Activated T-helper 1 cell treated with anti-CD3 and anti-CD28 coated beads, Interleukin-12 subunit alpha, Interleukin-12 subunit beta, Interleukin-2, Interleukin-4 antibody, amounts not matched to agents 30 ng/mL and 10 ng/mL and 1 ng/mL, durations not matched to agents 14 hours and 24 hours and 36 hours (primary cell): Measurements from ENCODE around the gene NADSYN1. TPM values are rescaled to one million over a fixed set of nuclear protein-coding genes. Genes with fewer than 3 reads are reported as not detected.

Experiments used
- DNase-seq: peaks from one replicate; pipeline ENCODE4 v3.0.0; 2021; ENCODE audit warnings: low spot score
- H3K27ac Mint-ChIP-seq: one replicate; pipeline ENCODE4 v1.8.0; 2021; ENCODE audit warnings: mild to moderate bottlenecking, mixed read lengths
- H3K27me3 Mint-ChIP-seq: one replicate; pipeline ENCODE4 v1.8.0; 2022; ENCODE audit warnings: mild to moderate bottlenecking, moderate library complexity, mixed read lengths; ENCODE audit not compliant: insufficient read depth
- H3K36me3 Mint-ChIP-seq: one replicate; pipeline ENCODE4 v1.8.0; 2021; ENCODE audit warnings: low read depth, mixed read lengths
- H3K4me1 Mint-ChIP-seq: one replicate; pipeline ENCODE4 v1.8.0; 2021; ENCODE audit warnings: low read depth, mixed read lengths
- H3K4me3 Mint-ChIP-seq: one replicate; pipeline ENCODE4 v1.8.0; 2021; ENCODE audit warnings: mild to moderate bottlenecking, moderate library complexity, mixed read lengths
- H3K9me3 Mint-ChIP-seq: one replicate; pipeline ENCODE4 v1.8.0; 2021; ENCODE audit warnings: mixed read lengths
- intact Hi-C: fragments of 100-400 bp; cut with micrococcal nuclease; formaldehyde crosslinking; loops from one replicate; pipeline ENCODE4 v1.15.1; 2024
- total RNA-seq: library from RNA; stranded (reverse); gene quantifications from 2 replicates; pipeline ENCODE4 v1.2.3, GENCODE V29; 2022

The NADSYN1 gene
- total RNA-seq, 1 donor from 2014 or later = 96.3 TPM

GRCh38 chr11:71458146-71459070, 5.4 kb downstream of the NADSYN1 start:
- intact Hi-C loops = loop anchor here (10.0 kb wide), 1 partner anchor 1686 kb away; the partner anchor contains the start of gene FCHSD2

GRCh38 chr11:71459076-71459766, 6.2 kb downstream of the NADSYN1 start:
- no peak overlapping the region for H3K4me3 Mint-ChIP-seq
- intact Hi-C loops = loop anchor here (10.0 kb wide), 1 partner anchor 1686 kb away; the partner anchor contains the start of gene FCHSD2
- no peaks in the 10 kb centered on the region for H3K9me3 Mint-ChIP-seq
- H3K27ac Mint-ChIP-seq = no peak overlapping the region
- peaks cover 23% of the 10 kb centered on the region for H3K4me1 Mint-ChIP-seq
- H3K36me3 Mint-ChIP-seq = peaks cover 48% of the 10 kb centered on the region
- DNase-seq = no peak
- no peaks in the 10 kb centered on the region for H3K27me3 Mint-ChIP-seq

More at GRCh38 chr11:71458146-71459070, 5.4 kb downstream of the NADSYN1 start:
- Mint-ChIP-seq H3K36me3 (peaks cover 46% of the 10 kb centered on the region), H3K27ac (no peak overlapping the region), H3K27me3 (no peaks in the 10 kb centered on the region), H3K9me3 (no peaks in the 10 kb centered on the region), H3K4me1 (peaks cover 31% of the 10 kb centered on the region), H3K4me3 (no peak overlapping the region)
- DNase-seq = no peak

DNA sequence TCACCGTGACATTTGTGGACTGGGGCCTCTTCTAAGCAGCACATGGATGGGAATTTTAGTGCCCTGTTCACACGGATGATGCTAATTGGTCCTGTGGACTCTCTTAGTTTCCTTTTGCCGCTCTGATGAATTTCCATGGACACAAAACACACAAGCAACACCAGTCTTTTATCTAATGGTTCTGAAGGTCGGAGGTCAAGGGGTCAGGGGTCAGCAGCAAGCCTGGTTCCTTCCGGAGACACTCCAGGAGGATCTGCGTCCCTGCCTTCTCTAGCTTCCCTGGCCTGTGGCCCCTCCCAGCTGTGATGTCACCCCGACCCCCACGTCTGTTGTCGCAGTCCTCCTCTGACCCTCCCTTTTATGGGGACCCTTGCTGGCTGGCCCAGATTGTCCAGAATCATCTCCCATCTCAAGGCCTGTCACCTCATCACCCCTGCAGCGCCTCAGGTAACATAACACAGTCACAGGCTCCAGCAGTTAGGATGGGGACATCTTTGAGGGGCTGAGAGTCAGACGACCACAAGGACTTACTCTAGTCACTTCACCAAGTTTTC, 6.8 kb downstream of the NADSYN1 start:
- Mint-ChIP-seq H3K4me1 (peaks cover 16% of the 10 kb centered on the region), H3K27ac (no peak overlapping the region), H3K36me3 (peaks cover 47% of the 10 kb centered on the region), H3K27me3 (no peaks in the 10 kb centered on the region), H3K9me3 (no peaks in the 10 kb centered on the region), H3K4me3 (no peak overlapping the region)
- intact Hi-C loops = loop anchor here (10.0 kb wide), 1 partner anchor 1685 kb away; the partner anchor contains the start of gene FCHSD2
- no peak for DNase-seq

GRCh38 chr11:71461696-71462095, 8.7 kb downstream of the NADSYN1 start:
- DNase-seq = no peak
- H3K4me3 Mint-ChIP-seq = no peak overlapping the region
- no peaks in the 10 kb centered on the region for H3K27me3 Mint-ChIP-seq
- H3K4me1 Mint-ChIP-seq = peaks cover 6% of the 10 kb centered on the region
- peaks cover 46% of the 10 kb centered on the region for H3K36me3 Mint-ChIP-seq
- H3K27ac Mint-ChIP-seq = peak overlapping the region; percentile 47
- intact Hi-C loops = no loop called here
- H3K9me3 Mint-ChIP-seq = no peaks in the 10 kb centered on the region

- H3K36me3 Mint-ChIP-seq = peaks cover 47% of the 10 kb centered on the region
- no peaks in the 10 kb centered on the region for H3K27me3 Mint-ChIP-seq
- H3K9me3 Mint-ChIP-seq = no peaks in the 10 kb centered on the region
- DNase-seq = no peak
- intact Hi-C loops = no loop called here
- H3K4me1 Mint-ChIP-seq = peaks cover 3% of the 10 kb centered on the region
- no peak overlapping the region for H3K4me3 Mint-ChIP-seq
- H3K27ac Mint-ChIP-seq = no peak overlapping the region
Measured at GRCh38 chr11:71462726-71463125, 9.7 kb downstream of the NADSYN1 start.

- H3K4me1 Mint-ChIP-seq = no peaks in the 10 kb centered on the region
- no peaks in the 10 kb centered on the region for H3K9me3 Mint-ChIP-seq
- intact Hi-C loops = no loop called here
- no peaks in the 10 kb centered on the region for H3K27me3 Mint-ChIP-seq
- peaks cover 46% of the 10 kb centered on the region for H3K36me3 Mint-ChIP-seq
- H3K4me3 Mint-ChIP-seq = no peak overlapping the region
- DNase-seq = no peak
- H3K27ac Mint-ChIP-seq = no peak overlapping the region
Measured at GRCh38 chr11:71463331-71464211, 10.6 kb downstream of the NADSYN1 start.

- Mint-ChIP-seq H3K4me1 (no peaks in the 10 kb centered on the region), H3K27ac (peak overlapping the region; percentile 22), H3K9me3 (no peaks in the 10 kb centered on the region), H3K4me3 (no peak overlapping the region), H3K36me3 (peaks cover 41% of the 10 kb centered on the region), H3K27me3 (no peaks in the 10 kb centered on the region)
- intact Hi-C loops = loop anchor here (1.0 kb wide), 1 partner anchor 27 kb away; no protein-coding TSS in a partner anchor
- no peak for DNase-seq
Measured at GRCh38 chr11:71465054-71465453, 12.1 kb downstream of the NADSYN1 start.

DNA sequence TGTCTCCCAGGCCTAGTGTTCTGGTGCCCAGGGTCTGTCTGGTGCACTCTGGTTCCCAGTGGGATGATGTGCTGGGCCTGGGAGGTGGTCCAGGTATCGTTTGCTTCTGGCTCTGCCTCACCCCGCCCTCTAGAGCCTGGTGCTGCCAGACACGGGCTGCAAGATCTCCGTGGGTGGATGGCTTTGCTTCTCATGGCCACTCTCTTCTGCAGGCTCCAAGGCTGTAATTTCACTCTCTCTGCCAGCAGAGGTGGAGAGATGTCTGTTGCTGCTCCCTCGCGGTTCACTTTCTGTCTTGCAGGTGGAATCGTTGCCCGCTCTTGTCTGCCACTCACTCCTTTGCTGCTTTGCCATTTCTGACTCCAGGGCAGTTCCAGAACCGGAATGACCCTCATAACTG, 13.4 kb downstream of the NADSYN1 start:
- no peak overlapping the region for H3K27ac Mint-ChIP-seq
- no peaks in the 10 kb centered on the region for H3K9me3 Mint-ChIP-seq
- no peaks in the 10 kb centered on the region for H3K4me1 Mint-ChIP-seq
- intact Hi-C loops = no loop called here
- no peak overlapping the region for H3K4me3 Mint-ChIP-seq
- no peaks in the 10 kb centered on the region for H3K27me3 Mint-ChIP-seq
- peaks cover 34% of the 10 kb centered on the region for H3K36me3 Mint-ChIP-seq
- no peak for DNase-seq

GRCh38 chr11:71467164-71467563, 14.2 kb downstream of the NADSYN1 start:
- Mint-ChIP-seq H3K9me3 (no peaks in the 10 kb centered on the region), H3K4me1 (no peaks in the 10 kb centered on the region), H3K4me3 (no peak overlapping the region), H3K27ac (no peak overlapping the region), H3K36me3 (peaks cover 32% of the 10 kb centered on the region), H3K27me3 (no peaks in the 10 kb centered on the region)
- intact Hi-C loops = no loop called here
- no peak for DNase-seq

- H3K9me3 Mint-ChIP-seq = no peaks in the 10 kb centered on the region
- H3K4me3 Mint-ChIP-seq = no peak overlapping the region
- intact Hi-C loops = no loop called here
- no peaks in the 10 kb centered on the region for H3K4me1 Mint-ChIP-seq
- no peak overlapping the region for H3K27ac Mint-ChIP-seq
- no peaks in the 10 kb centered on the region for H3K27me3 Mint-ChIP-seq
- H3K36me3 Mint-ChIP-seq = peaks cover 24% of the 10 kb centered on the region
- DNase-seq = no peak
Measured at GRCh38 chr11:71470946-71471345, 17.9 kb downstream of the NADSYN1 start.

DNA sequence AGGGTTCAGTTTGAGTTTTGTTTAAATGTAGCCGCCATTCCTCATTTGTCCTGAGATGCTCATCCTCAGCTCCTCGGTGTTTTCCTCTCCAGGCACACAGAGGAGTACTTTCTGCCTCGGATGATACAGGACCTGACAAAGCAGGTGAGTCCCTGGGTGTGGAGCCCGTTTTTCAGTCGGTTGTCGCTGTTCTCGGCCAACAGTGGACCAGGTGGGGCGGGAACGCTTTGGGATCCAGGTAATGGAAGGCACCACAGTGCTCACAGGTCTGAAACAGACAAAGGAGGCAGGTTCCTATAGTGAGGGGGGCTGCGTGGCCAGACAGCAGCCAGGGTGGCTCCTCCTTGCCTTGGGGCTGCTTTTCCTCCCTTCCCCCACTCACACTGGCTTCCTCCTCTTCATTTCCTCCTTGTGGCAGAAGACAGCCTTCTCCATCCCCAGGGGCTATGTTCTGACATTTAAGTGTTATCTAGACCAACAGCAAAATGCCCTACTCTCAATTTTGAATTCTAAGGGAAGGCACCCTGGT, 19.4 kb downstream of the NADSYN1 start:
- no peaks in the 10 kb centered on the region for H3K9me3 Mint-ChIP-seq
- no peaks in the 10 kb centered on the region for H3K4me1 Mint-ChIP-seq
- intact Hi-C loops = no loop called here
- H3K27ac Mint-ChIP-seq = no peak overlapping the region
- DNase-seq = no peak
- no peaks in the 10 kb centered on the region for H3K27me3 Mint-ChIP-seq
- peaks cover 19% of the 10 kb centered on the region for H3K36me3 Mint-ChIP-seq
- no peak overlapping the region for H3K4me3 Mint-ChIP-seq
